Measurements from ENCODE around the gene VPS4B.

VPS4B gene

GRCh38 chr18:63427558-63427957, 5.3 kb upstream of the VPS4B start:
- no peak for DNase-seq

- DNase-seq: no peak
Measured at GRCh38 chr18:63422864-63423304, 608 bp upstream of the VPS4B start.

- no peak for DNase-seq
Measured at GRCh38 chr18:63421514-63421913, 762 bp downstream of the VPS4B start.

GRCh38 chr18:63412953-63413352, 9.3 kb downstream of the VPS4B start:
- DNase-seq: no peak

DNA sequence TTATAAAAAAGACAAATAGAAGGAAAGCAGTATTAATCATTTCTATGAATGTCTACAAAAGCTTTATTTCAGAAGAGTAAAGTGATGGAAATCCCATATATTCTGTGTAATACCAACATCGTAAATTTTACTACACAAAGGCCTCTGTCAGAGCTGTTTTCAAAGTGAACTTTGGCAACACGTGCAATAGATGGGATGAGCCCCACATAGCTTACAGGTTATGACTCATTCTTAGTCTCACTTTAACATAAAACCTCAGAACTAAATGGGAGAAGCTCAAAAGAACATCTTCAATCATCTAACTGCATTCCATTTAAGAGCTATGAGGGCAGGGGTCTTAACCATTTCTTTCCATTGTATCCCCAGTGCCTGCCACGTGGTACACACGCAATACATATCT, 11.5 kb downstream of the VPS4B start:
- no peak for DNase-seq

DNA sequence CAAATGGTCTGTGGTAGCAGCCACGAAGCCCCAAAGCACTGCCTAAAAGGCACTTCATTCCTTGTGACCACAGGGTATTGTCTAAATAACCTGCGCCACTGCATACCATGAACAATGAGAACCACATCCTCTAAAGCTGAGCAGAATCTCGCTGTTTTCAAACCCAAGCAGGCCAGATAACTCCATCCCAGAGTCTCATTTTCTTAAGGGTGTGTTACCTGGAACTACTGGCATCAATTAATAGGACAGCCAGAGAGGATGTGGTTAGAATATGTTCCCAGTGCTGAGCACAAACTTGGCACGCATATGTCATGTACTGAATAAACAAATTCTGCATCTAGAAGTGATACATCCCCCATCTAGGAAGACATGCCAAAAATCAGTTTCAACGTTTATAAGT, 13.0 kb downstream of the VPS4B start:
- no peak for DNase-seq

DNA sequence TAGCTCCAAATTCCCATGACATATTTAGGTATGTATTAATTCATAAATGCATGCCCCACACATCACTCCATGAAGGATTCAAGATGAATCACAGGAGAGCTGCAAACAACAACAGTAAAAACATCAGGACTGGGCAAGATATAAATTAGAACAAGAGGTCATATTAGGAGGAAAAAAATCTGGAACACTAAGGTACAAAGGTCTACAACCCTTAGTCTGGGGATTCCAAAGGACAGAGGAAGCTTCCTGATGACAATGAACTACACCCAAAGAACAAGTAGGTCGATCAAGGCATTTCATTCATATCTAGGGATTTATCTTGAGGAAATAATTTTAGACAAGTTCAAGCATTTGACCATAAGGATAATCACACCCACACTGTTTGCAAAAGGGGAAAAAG, 14.5 kb downstream of the VPS4B start:
- no peak for DNase-seq

DNA sequence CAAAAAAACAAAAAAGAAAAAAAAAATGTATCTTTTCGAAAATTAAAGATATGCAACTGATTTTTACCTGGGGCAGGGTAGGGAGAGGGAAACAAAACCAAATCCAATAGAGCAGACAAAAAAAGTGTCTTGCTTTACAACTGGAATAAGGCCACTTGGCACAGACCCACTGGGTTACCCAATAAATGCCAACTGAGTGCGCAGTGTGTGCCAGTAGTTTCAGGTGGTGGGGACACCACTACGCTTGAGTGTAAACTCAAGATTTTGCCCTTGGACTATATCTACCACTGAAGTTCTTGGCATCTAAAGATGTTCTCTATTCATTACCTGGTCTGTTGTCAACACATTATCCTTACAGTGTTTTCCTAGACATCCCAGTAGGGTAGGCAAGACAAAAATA, 16.3 kb downstream of the VPS4B start:
- DNase-seq: no peak

- no peak for DNase-seq
Measured at GRCh38 chr18:63402246-63403162, 19.8 kb downstream of the VPS4B start.

DNA sequence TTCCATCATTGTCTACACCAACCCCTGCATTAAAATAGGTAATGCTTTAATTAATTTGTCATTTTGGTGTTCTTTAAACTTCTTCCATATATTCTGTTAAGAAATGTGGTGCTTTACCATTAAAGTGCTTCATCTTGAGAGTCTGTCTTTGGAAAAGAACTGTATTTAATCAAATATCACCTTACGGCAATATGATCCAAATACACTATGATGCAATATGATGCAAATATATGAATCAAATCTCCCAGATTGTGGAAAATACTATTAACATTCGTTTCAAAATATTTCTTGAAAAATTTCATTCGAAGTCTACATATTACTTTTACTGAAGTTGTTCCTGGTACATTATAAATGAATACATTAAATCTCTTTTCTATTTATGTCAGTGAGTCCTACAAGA, 23.0 kb downstream of the VPS4B start:
- DNase-seq: no peak

- DNase-seq: no peak
Measured at GRCh38 chr18:63397349-63397748, 24.9 kb downstream of the VPS4B start.

- DNase-seq: no peak
Measured at GRCh38 chr18:63395503-63395902, 26.8 kb downstream of the VPS4B start.

GRCh38 chr18:63394954-63395353, 27.3 kb downstream of the VPS4B start:
- DNase-seq: no peak

DNA sequence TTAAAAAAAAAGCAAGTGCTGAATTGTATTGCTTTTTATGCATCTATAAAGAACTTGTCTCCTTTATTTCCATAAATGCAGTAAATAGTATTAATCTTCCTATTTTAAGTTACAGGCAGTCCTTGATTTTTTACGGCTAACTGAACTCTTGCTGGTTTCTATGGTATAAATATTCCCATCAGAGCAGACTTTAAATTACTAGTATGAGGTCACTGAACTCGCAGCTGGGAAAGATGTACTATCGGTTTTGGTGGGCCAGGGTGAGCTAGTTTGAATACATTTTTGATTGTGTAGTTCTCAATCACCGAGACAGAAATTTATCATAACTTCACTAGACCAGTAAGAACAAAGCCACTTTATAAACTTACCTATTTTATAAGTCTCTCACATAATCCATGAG, 34.4 kb downstream of the VPS4B start:
- DNase-seq: no peak

DNA sequence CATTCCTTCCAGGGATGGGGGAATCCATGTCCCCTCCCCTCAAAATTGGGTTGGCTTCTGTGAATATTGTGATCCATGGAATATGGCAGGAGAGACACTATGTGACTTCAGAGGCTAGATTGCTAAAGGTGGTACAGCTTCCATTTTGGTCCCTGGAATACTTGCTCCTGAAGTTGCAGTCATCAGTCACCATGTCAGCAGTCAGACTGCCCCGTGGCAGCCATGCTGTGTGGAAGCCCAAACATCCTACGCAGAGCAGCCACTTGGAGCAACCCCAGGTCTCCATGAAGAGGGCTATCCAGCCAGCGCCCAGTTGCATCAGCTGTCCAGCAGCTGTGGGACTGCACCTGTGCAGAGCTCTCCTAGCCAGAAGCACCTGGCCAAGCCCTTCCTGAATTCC, 39.4 kb downstream of the VPS4B start:
- DNase-seq: no peak

DNA sequence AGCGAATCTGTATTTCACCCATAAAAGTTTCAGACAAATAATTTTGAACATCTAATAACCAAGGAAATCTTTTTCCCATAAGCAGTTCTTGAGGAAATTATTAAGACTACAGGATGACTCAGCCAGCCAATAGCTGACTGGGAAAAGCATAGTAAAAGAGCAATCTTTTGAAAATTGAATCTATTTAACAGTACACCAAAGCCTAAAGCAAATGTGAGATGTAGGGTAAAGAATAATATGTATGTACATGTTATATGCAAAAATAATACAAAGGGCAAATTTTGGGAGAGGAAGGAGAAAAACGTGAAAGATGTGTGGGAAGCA, 42.7 kb downstream of the VPS4B start:
- DNase-seq: no peak

- DNase-seq: no peak
Measured at GRCh38 chr18:63378919-63379638, 43.2 kb downstream of the VPS4B start.

DNA sequence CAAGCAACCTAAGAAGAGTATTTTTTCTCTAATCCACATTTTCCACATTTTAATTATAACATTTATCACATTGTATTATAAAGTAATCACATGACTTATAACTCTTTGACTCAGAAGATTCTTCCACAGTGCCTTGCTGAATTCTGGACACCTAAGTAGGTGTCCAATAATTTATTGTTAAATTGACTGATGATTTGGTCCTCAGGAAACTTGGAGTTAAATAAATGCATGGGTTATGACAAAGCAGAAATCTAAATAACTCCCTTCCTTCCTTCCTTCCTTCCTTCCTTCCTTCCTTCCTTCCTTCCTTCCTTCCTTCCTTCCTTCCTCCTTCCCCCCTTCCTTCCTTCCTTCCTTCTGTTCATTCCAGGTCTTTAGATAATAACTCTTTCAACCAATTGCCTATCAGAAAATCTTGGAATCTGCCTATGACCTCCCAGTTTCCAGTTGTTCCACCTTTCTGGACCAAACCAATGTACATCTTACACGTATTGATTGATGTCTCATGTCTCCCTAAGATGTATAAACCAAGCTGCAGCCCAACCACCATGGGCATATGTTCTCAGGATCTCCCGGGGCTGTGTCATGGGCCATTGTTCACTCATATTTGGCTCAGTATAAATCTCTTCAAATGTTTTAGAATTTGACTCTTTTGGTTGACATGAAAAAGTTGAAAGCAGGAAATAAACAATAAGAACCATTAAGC, 44.8 kb downstream of the VPS4B start:
- DNase-seq: no peak

DNA sequence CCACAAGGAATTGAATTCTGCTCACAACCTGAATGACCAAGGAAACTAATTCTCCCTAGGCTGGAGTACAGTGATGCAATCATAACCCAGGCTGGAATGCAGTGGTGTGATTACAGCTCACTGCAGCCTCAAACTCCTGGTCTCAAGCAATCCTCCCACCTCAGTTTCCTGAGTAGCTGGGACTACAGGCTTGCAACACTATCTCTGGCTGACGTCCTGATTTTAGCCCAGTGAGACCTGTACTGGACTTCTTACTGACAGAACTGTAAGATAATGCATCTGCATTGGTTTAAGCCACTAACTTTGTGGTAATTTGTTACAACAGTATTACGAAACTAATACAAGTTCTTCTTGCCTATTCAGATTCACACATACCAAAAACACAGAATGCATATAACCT, 45.7 kb downstream of the VPS4B start:
- no peak for DNase-seq

DNA sequence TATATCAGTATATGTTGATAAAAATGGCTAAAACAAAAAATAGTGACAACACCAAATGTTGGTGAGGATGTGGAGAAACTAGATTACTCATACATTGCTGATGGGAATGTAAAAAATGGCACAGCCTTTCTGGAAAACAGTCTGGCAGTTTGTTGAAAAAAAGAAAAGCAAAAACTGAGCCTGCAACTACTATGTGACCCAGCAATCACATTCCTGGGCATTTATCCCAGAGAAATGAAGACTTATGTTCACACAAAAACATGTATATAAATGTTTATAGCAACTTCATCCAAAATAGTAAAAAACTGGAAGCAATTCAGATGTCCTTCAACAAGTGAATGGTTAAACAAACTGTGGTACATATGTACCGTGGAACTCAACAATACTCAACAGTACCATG, 47.7 kb downstream of the VPS4B start:
- no peak for DNase-seq

- no peak for DNase-seq
Measured at GRCh38 chr18:63373161-63373560, 49.1 kb downstream of the VPS4B start.

DNA sequence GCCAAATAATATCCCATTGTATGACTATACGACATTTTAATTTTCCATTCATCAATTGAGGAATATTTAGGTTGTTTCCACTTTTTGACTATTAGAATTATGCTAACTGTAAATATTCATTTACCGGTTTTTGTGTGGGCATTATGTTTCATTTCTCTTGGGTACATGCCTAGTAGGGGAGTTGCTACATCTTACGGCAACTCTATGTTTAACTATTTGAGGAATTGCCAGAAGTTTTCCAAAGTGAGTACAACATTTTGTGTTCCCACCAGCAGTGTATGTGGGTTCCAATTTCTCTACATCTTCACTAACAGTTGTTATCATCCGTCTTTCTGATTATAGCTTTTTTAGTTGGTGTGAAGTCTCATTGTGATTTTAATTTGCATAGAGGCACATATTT, 53.7 kb downstream of the VPS4B start:
- no peak for DNase-seq

DNA sequence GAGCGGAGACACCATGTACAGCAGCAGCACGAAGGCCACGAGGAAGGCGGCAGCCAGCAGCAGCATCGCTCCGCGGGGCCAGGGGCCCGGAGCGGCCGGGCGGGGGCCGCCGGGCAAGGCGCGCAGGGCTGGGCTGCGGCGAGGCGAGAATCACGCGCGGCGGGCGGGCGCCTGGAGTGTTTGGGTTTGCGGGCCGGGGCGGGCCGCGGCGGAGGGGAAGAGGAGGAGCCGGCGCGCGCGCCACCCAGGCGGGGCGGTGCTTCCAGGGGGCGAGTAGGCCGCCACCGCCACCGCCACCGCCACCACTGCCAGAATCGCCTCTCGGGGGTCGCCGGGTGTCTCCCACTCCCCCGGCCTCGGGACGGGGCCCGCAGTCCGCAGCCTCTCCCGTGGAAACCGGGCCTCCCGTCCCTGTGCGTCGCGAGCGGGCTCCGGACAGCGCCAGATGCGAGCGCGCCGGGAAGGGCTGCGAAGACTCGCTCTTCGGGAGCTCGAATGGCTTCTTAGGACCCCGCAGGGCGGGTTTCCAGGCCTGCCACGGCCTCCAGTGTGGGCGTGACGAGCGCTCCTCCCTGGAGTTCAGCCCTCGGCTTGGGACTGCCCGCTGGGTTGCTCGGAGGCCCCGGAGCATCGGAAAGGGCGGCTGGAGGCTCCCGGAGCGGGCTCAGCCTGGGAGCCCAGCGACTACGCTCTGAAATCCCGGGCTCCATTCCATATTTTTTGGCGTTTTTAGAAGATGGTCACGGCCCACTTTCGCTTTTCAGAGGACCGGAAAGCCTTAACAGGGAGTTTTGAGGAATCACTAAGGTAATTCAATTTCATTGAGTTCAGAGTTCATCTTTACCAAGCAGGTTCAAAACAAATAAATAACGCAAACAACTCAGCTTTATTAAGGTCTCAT, 55.0 kb downstream of the VPS4B start, which contains the start of gene KDSR:
TSS of gene KDSR (minus strand) at position 154 of the 901 bp plus-strand sequence. CDS start at position 66, 88 bp downstream.
- DNase-seq: peak; percentile 73

All from activated gamma-delta T cell treated with Interleukin-2 at 50 U/mL for 16 hours (primary cell).